Esophagus squamous epithelium (tissue), 5 donors: ENCODE results near the gene SLC27A5. TPM values are rescaled to one million over a fixed set of nuclear protein-coding genes. Genes with fewer than 3 reads are reported as not detected.
"Not testable (repeated sequence)": the region's sequence is repeated elsewhere in the genome, so short reads cannot be mapped to it uniquely, and the experiment has no call there.

Experiments used
- DNase-seq: peaks from one replicate; lab custom pipeline; 2025; lab: John Stamatoyannopoulos, UW
- H3K27ac ChIP-seq, 4 donors: fragments of 200-600 bp; sonication (generic); one replicate each; pipeline ENCODE4 v1.5.1; 2016 to 2019; ENCODE audit warnings: mild to moderate bottlenecking in 1 of 4
- H3K27me3 ChIP-seq, 4 donors: fragments of 200-600 bp; sonication (generic); 1 replicate in 3 of 4; 2 replicates in 1 of 4; pipeline versions ENCODE4 v1.5.1 to v1.6.0; 2017 to 2021; ENCODE audit warnings: antibody characterized with exemption in 1 of 4
- H3K36me3 ChIP-seq, 3 donors: fragments of 200-600 bp; sonication (generic); one replicate each; pipeline ENCODE4 v1.5.1; 2016 to 2019
- H3K4me1 ChIP-seq, 3 donors: fragments of 200-600 bp; sonication (generic); one replicate each; pipeline ENCODE4 v1.5.1; 2017 to 2019
- H3K4me3 ChIP-seq, 4 donors: fragments of 200-600 bp; sonication (generic); 1 replicate in 3 of 4; 2 replicates in 1 of 4; pipeline ENCODE4 v1.5.1; 2016 to 2019; ENCODE audit warnings: mild to moderate bottlenecking in 2 of 4, moderate library complexity in 1 of 4
- H3K9me3 ChIP-seq, 3 donors: fragments of 200-600 bp; sonication (generic); one replicate each; pipeline ENCODE4 v1.5.1; 2016 to 2019
- POLR2A ChIP-seq, 4 donors: fragments of 450-650 bp; IDR thresholded peaks; one replicate each; pipeline ENCODE4 v1.6.1; 2017; ENCODE audit warnings: antibody characterized with exemption in 4 of 4, mild to moderate bottlenecking in 4 of 4, moderate library complexity in 3 of 4
- WGBS, 2 donors: methylation state at CpG; one replicate each; pipeline ENCODE4 v1.1.5; 2018; 5-methylcytosine and 5-hydroxymethylcytosine counted together
- intact Hi-C: fragments of 100-400 bp; cut with DNase I; formaldehyde crosslinking; loops from one replicate; pipeline ENCODE4 v1.15.0; 2022
- total RNA-seq, 4 donors: library from RNA; depleted of rRNA; stranded (reverse); fragments of >200 nt; gene quantifications; one replicate each; pipeline ENCODE4 v1.1.0, GENCODE V29; 2016
- TF ChIP-seq, protein P1 (sequence below), 6 experiments: fragments of 450-650 bp in 4 of 6; fragments of 200-600 bp in 2 of 6; sonication (generic) in 2 of 6; IDR thresholded peaks; one replicate each; pipeline ENCODE4 v1.5.1; 2016 to 2019; ENCODE audit warnings: antibody characterized with exemption in 6 of 6, mild to moderate bottlenecking in 4 of 6, moderate library complexity in 4 of 6
- donor health status: DM: yes; HTN: yes; CAD: no.

SLC27A5 gene
- total RNA-seq, 4 donors from 2014 or later = 1.9 to 5.3 (median 2.6) TPM

DNA sequence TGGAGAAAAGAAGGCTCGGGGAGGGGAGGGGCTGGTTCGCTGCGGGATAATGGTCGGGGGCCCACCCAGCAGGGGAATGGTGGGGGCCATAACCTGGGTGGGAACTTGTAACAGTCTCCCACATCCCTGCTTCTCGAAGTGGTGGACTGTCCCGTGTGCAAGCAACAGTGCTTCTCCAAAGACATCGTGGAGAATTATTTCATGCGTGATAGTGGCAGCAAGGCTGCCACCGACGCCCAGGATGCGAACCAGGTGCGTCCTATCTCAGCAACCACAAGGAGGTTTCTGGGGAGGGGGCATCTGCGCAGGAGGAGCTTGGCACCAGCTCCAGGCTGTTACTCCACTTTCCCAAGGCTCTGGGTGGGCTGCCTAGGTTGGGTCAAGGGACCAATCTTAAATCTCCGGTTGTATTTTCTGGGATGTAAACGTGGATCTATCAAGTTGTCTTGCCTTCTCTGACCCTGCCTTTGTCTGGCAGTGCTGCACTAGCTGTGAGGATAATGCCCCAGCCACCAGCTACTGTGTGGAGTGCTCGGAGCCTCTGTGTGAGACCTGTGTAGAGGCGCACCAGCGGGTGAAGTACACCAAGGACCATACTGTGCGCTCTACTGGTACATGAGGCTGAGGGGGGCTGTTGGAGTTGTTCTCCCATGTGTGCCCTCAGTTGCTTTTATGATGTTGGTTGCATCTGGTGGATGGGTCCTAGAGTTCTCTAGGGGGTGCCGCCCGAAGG, 33.7 kb upstream of the SLC27A5 start:
- 2 to 10% methylated on average over 15 to 18 of the region's 21 CpGs for WGBS, 2 donors
- peak overlapping the region; percentile 93 to 98 (median 95) for H3K27ac ChIP-seq
- H3K4me3 ChIP-seq = peak overlapping the region; percentile 64 to 98 (median 80)
- H3K36me3 ChIP-seq = peaks cover 33 to 52% (median 34%) of the 10 kb centered on the region in 3 donors
- peaks cover 0 to 6% (median 0%) of the 10 kb centered on the region in 4 donors for H3K27me3 ChIP-seq
- TF ChIP-seq POLR2A (IDR thresholded peaks at IDR 0.05) = no peak
- TF ChIP-seq, protein P1, sequence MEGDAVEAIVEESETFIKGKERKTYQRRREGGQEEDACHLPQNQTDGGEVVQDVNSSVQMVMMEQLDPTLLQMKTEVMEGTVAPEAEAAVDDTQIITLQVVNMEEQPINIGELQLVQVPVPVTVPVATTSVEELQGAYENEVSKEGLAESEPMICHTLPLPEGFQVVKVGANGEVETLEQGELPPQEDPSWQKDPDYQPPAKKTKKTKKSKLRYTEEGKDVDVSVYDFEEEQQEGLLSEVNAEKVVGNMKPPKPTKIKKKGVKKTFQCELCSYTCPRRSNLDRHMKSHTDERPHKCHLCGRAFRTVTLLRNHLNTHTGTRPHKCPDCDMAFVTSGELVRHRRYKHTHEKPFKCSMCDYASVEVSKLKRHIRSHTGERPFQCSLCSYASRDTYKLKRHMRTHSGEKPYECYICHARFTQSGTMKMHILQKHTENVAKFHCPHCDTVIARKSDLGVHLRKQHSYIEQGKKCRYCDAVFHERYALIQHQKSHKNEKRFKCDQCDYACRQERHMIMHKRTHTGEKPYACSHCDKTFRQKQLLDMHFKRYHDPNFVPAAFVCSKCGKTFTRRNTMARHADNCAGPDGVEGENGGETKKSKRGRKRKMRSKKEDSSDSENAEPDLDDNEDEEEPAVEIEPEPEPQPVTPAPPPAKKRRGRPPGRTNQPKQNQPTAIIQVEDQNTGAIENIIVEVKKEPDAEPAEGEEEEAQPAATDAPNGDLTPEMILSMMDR (IDR thresholded peaks at IDR 0.05) = no peak
- intact Hi-C loops = no loop called here
- no peaks in the 10 kb centered on the region for H3K9me3 ChIP-seq
- no peak for DNase-seq
- H3K4me1 ChIP-seq = peaks cover 24 to 49% (median 29%) of the 10 kb centered on the region in 3 donors

DNA sequence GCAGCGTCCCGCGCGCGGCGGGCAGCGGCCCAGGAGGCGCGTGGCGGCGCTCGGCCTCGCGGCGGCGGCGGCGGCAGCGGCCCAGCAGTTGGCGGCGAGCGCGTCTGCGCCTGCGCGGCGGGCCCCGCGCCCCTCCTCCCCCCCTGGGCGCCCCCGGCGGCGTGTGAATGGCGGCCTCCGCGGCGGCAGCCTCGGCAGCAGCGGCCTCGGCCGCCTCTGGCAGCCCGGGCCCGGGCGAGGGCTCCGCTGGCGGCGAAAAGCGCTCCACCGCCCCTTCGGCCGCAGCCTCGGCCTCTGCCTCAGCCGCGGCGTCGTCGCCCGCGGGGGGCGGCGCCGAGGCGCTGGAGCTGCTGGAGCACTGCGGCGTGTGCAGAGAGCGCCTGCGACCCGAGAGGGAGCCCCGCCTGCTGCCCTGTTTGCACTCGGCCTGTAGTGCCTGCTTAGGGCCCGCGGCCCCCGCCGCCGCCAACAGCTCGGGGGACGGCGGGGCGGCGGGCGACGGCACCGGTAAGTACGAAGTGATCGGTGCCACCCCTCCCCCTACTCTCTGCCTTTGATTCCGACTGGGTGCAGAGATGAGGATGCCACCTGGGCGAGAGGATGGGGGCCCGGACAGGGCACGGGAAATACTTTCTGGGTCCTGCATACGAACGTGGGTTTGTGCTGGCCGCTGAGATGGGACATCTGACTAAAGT, 32.9 kb upstream of the SLC27A5 start:
- Histone ChIP-seq H3K4me1 (peaks cover 24 to 49% (median 29%) of the 10 kb centered on the region in 3 donors), H3K36me3 (peaks cover 27 to 45% (median 27%) of the 10 kb centered on the region in 3 donors), H3K27ac (peak overlapping the region; percentile 93 to 98 (median 95)), H3K4me3 (peak overlapping the region; percentile 64 to 98 (median 80)), H3K9me3 (no peaks in the 10 kb centered on the region), H3K27me3 (peaks cover 0 to 11% (median 0%) of the 10 kb centered on the region in 4 donors)
- no peak for DNase-seq
- 0 to 3% methylated on average over 5 to 17 of the region's 92 CpGs for WGBS, 2 donors
- intact Hi-C loops = no loop called here
- TF ChIP-seq, protein P1 (IDR thresholded peaks at IDR 0.05) = no peak
- no peak for TF ChIP-seq POLR2A (IDR thresholded peaks at IDR 0.05)

DNA sequence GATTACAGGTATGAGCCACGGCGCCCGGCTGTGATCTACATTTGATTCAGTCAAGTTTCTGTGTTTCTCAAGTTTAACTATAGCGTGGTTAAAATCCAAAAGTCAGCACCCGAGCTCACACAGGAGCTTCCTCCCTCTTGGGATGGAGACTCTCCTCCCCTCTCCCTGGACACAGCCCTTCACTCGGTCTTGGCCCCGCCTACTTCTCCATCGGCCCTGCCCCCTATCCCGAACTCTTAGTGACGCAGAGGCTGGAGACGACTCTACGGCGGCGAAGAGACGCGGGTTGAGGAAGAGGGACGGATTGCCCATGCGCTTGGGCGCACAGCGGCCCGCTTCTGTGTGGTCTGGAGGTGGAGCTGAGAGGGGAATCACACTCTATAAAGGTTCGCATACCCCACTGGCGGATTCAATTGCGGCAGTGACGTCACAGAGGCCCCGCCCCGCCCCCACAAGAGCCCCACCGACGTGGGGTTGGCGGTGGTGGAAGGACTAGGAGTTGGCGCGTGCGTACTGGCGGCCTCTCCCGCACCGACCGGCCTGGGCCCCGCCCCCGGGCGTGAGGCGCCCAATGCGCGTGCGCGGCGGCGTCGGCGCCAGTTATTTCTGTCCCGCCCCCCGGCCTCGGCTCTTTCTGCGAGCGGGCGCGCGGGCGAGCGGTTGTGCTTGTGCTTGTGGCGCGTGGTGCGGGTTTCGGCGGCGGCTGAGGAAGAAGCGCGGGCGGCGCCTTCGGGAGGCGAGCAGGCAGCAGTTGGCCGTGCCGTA, 32.2 kb upstream of the SLC27A5 start, which contains the start of gene TRIM28:
Gene TRIM28 (plus strand): TSS at position 239 of the 765 bp plus-strand sequence. CDS start 694 bp downstream, outside the sequence.
- no peak for DNase-seq
- no peaks in the 10 kb centered on the region for H3K9me3 ChIP-seq

DNA sequence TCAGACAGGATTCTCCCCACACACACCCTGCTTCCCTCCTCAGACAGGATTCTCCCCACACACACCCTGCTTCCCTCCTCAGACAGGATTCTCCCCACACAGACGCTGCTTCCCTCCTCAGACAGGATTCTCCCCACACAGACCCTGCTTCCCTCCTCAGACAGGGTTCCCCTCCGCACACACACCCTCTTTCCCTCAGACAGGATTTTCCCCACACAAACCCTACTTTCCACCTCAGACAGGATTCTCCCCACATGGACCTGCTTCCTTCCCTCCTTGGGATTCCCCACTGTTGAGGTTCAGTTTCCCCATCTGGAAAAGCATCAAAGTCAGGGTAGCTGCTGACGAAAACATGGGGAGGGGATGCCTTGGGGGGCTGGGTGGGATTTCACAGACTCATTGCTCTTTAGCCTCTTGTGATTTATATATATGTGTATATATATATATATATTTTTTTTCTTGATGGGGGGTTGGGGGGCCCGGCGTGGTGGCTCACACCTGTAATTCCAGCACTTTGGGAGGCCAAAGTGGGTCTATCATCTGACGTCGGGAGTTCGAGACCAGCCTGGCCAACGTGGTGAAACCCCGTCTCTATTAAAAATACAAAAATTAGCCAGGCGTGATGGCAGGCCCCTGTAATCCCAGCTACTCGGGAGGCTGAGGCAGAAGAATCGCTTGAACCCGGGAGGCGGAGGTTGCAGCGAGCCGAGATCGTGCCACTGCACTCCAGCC, 31.0 kb upstream of the SLC27A5 start:
- DNase-seq, H3K9me3 ChIP-seq, intact Hi-C loops: not testable (repeated sequence)
- H3K36me3 ChIP-seq = peaks cover 8 to 26% (median 8%) of the 10 kb centered on the region in 3 donors
- H3K27ac ChIP-seq = peak overlapping the region; percentile 93 to 98 (median 95)
- H3K4me1 ChIP-seq = peaks cover 30 to 50% (median 39%) of the 10 kb centered on the region in 3 donors
- H3K27me3 ChIP-seq = peaks cover 0 to 30% (median 0%) of the 10 kb centered on the region in 4 donors
- 75 to 78% methylated on average over 16 to 18 of the region's 18 CpGs for WGBS, 2 donors
- H3K4me3 ChIP-seq = peak overlapping the region in 2 of 4 donors; percentile 80 to 98

More for the DNA sequence above, 32.2 kb upstream of the SLC27A5 start, which contains the start of gene TRIM28:
- 0% methylated on average over 2 to 5 of the region's 73 CpGs for WGBS, 2 donors
- Histone ChIP-seq H3K27me3 (peaks cover 0 to 18% (median 0%) of the 10 kb centered on the region in 4 donors), H3K27ac (peak within 1 kb of the TSS; percentile 93 to 98 (median 95)), H3K4me1 (peaks cover 24 to 45% (median 29%) of the 10 kb centered on the region in 3 donors), H3K36me3 (peaks cover 20 to 38% (median 20%) of the 10 kb centered on the region in 3 donors), H3K4me3 (peak within 1 kb of the TSS; percentile 64 to 98 (median 80))
- intact Hi-C loops = no loop called here
- TF ChIP-seq, protein P1 (IDR thresholded peaks at IDR 0.05) = peak in 3 of 6 experiments; percentile 1 to 21 (median 16)
- peak in 3 of 4 donors; percentile 87 to 97 (median 97) for TF ChIP-seq POLR2A (IDR thresholded peaks at IDR 0.05)

DNA sequence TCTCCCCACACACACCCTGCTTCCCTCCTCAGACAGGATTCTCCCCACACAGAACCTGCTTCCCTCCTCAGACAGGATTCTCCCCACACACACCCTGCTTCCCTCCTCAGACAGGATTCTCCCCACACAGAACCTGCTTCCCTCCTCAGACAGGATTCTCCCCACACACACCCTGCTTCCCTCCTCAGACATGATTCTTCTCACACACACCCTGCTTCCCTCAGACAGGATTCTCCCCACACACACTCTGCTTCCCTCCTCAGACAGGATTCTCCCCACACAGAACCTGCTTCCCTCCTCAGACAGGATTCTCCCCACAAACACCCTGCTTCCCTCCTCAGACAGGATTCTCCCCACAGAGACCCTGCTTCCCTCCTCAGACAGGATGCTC, 27.4 kb upstream of the SLC27A5 start:
- H3K9me3 ChIP-seq, intact Hi-C loops, DNase-seq, H3K27ac ChIP-seq, H3K4me3 ChIP-seq, H3K36me3 ChIP-seq: not testable (repeated sequence)
- Histone ChIP-seq H3K27me3 (peaks cover 0 to 44% (median 0%) of the 10 kb centered on the region in 4 donors), H3K4me1 (peaks cover 7 to 24% (median 15%) of the 10 kb centered on the region in 3 donors)
